T-helper 9 cell (primary cell): ENCODE results near the gene DOCK10.
A peak's percentile ranks its signal among the peaks of the same experiment; 100 is the strongest.
"Not testable (repeated sequence)": the region's sequence is repeated elsewhere in the genome, so short reads cannot be mapped to it uniquely, and the experiment has no call there.

Experiments used
- DNase-seq: peaks from one replicate; pipeline ENCODE4 v3.0.0-alpha.2; 2020
- total RNA-seq, 2 donors: gene quantifications; one replicate each; lab custom pipeline; 2026; lab: John Stamatoyannopoulos, UW

The DOCK10 gene
- total RNA-seq, result 357 to 507 reads per million in 2 donors

GRCh38 chr2:225041851-225042799, at the start of gene DOCK10:
Gene DOCK10, minus strand, starts transcription at chr2:225042468. Its CDS starts 94 bp downstream, at chr2:225042374.
- DNase-seq, result peak; percentile 42

GRCh38 chr2:225091336-225091735, 49.1 kb upstream of the DOCK10 start:
- no peak for DNase-seq

- no peak for DNase-seq
Measured at GRCh38 chr2:225090746-225091145, 48.5 kb upstream of the DOCK10 start.

GRCh38 chr2:225086915-225087314, 44.6 kb upstream of the DOCK10 start:
- DNase-seq, result no peak

GRCh38 chr2:225086439-225086838, 44.2 kb upstream of the DOCK10 start:
- DNase-seq, result no peak

- DNase-seq, result no peak
Measured at GRCh38 chr2:225083276-225083675, 41.0 kb upstream of the DOCK10 start.

- DNase-seq, result no peak
Measured at GRCh38 chr2:225076125-225076524, 33.9 kb upstream of the DOCK10 start.

GRCh38 chr2:225074919-225075681, 32.8 kb upstream of the DOCK10 start:
- no peak for DNase-seq

GRCh38 chr2:225074366-225074765, 32.1 kb upstream of the DOCK10 start:
- no peak for DNase-seq

GRCh38 chr2:225073198-225073597, 30.9 kb upstream of the DOCK10 start:
- DNase-seq, result no peak

GRCh38 chr2:225072444-225072843, 30.2 kb upstream of the DOCK10 start:
- DNase-seq, result no peak

- DNase-seq, result no peak
Measured at GRCh38 chr2:225070811-225071210, 28.5 kb upstream of the DOCK10 start.

- DNase-seq, result no peak
Measured at GRCh38 chr2:225069966-225070365, 27.7 kb upstream of the DOCK10 start.

- DNase-seq, result no peak
Measured at GRCh38 chr2:225069477-225069876, 27.2 kb upstream of the DOCK10 start.

- DNase-seq, result no peak
Measured at GRCh38 chr2:225065882-225066281, 23.6 kb upstream of the DOCK10 start.

- DNase-seq, result no peak
Measured at GRCh38 chr2:225064928-225065327, 22.7 kb upstream of the DOCK10 start.

GRCh38 chr2:225064362-225064761, 22.1 kb upstream of the DOCK10 start:
- no peak for DNase-seq

GRCh38 chr2:225056330-225057073, 14.2 kb upstream of the DOCK10 start:
- DNase-seq, result no peak

- no peak for DNase-seq
Measured at GRCh38 chr2:225055714-225056113, 13.4 kb upstream of the DOCK10 start.

GRCh38 chr2:225052703-225053102, 10.4 kb upstream of the DOCK10 start:
- no peak for DNase-seq

- DNase-seq, result not testable (repeated sequence)
Measured at GRCh38 chr2:225047502-225047901, 5.2 kb upstream of the DOCK10 start.

- DNase-seq, result no peak
Measured at GRCh38 chr2:225042800-225043167, 516 bp upstream of the DOCK10 start.
